ENCODE results near the gene EML4.

The EML4 gene

GRCh38 chr2:42205337-42205736, 36.2 kb downstream of the EML4 start:
- no peak for TF ChIP-seq CTCF (IDR thresholded peaks at IDR 0.05; ENCODE audit: insufficient read depth, missing control alignments)
- FAIRE-seq (no peak), DNase-seq (ENCODE audit: insufficient read length, low spot score) (no peak)

GRCh38 chr2:42207826-42208225, 38.7 kb downstream of the EML4 start:
- FAIRE-seq: peak; percentile 32
- TF ChIP-seq CTCF (IDR thresholded peaks at IDR 0.05; ENCODE audit: insufficient read depth, missing control alignments): no peak
- no peak for DNase-seq (ENCODE audit: insufficient read length, low spot score)

GRCh38 chr2:42210203-42210602, 41.0 kb downstream of the EML4 start:
- no peak for FAIRE-seq
- TF ChIP-seq CTCF (IDR thresholded peaks at IDR 0.05; ENCODE audit: insufficient read depth, missing control alignments): no peak
- no peak for DNase-seq (ENCODE audit: insufficient read length, low spot score)

GRCh38 chr2:42211291-42211690, 42.1 kb downstream of the EML4 start:
- FAIRE-seq: peak; percentile 44
- no peak for TF ChIP-seq CTCF (IDR thresholded peaks at IDR 0.05; ENCODE audit: insufficient read depth, missing control alignments)
- DNase-seq (ENCODE audit: insufficient read length, low spot score): no peak

- no peak for TF ChIP-seq CTCF (IDR thresholded peaks at IDR 0.05; ENCODE audit: insufficient read depth, missing control alignments)
- FAIRE-seq: no peak
- DNase-seq (ENCODE audit: insufficient read length, low spot score): no peak
Measured at GRCh38 chr2:42214669-42215068, 45.5 kb downstream of the EML4 start.

GRCh38 chr2:42216694-42217093, 47.5 kb downstream of the EML4 start:
- FAIRE-seq (no peak), DNase-seq (ENCODE audit: insufficient read length, low spot score) (no peak)
- no peak for TF ChIP-seq CTCF (IDR thresholded peaks at IDR 0.05; ENCODE audit: insufficient read depth, missing control alignments)

GRCh38 chr2:42217307-42217706, 48.2 kb downstream of the EML4 start:
- DNase-seq (ENCODE audit: insufficient read length, low spot score) (no peak), FAIRE-seq (no peak)
- no peak for TF ChIP-seq CTCF (IDR thresholded peaks at IDR 0.05; ENCODE audit: insufficient read depth, missing control alignments)
